Mucosa of descending colon (tissue), 3 donors: ENCODE measurements around the gene DES. TPM values are rescaled to one million over a fixed set of nuclear protein-coding genes. Genes with fewer than 3 reads are reported as not detected.
A peak's percentile ranks its signal among the peaks of the same experiment; 100 is the strongest.
"Not testable (repeated sequence)": the region's sequence is repeated elsewhere in the genome, so short reads cannot be mapped to it uniquely, and the experiment has no call there.

Source experiments
- ATAC-seq: fragments of 200-7000 bp; cut with Tn5 transposase; one replicate; pipeline ENCODE4 v1.9.1; 2020; ENCODE audit warnings: mild to moderate bottlenecking, moderate library complexity
- DNase-seq, 3 donors: peaks; one replicate each; pipeline ENCODE4 v3.0.0-alpha.2; 2020
- H3K36me3 ChIP-seq: fragments of 200-600 bp; one replicate; pipeline ENCODE4 v1.8.0; 2021; ENCODE audit warnings: low read depth, mild to moderate bottlenecking
- H3K4me1 ChIP-seq: fragments of 200-600 bp; one replicate; pipeline ENCODE4 v1.8.0; 2021; ENCODE audit warnings: low read depth, mild to moderate bottlenecking
- H3K4me3 ChIP-seq: fragments of 200-600 bp; one replicate; pipeline ENCODE4 v1.8.0; 2021; ENCODE audit warnings: mild to moderate bottlenecking
- H3K9me3 ChIP-seq: fragments of 200-600 bp; one replicate; pipeline ENCODE4 v1.8.0; 2021; ENCODE audit warnings: mild to moderate bottlenecking
- CTCF ChIP-seq: fragments of 200-600 bp; IDR thresholded peaks from one replicate; pipeline ENCODE4 v1.8.0; 2022; ENCODE audit warnings: antibody characterized with exemption, mild to moderate bottlenecking
- intact Hi-C, 2 donors: fragments of 100-400 bp; cut with DNase I in 1 of 2; cut with micrococcal nuclease in 1 of 2; formaldehyde crosslinking; loops; one replicate each; pipeline versions ENCODE4 v1.11.0 to v1.11.1; 2022; cut with DNase I, micrococcal nuclease
- total RNA-seq, 3 donors: library from RNA; stranded (reverse); fragmentation: NEBNext Ultra II Directional in 2 of 3; extraction: Animal tissue kit (Norgen Biotek cat#: 25700) in 2 of 3; gene quantifications; one replicate each; pipeline versions ENCODE4 v1.2.1 to v1.2.4, GENCODE V29; 2021 to 2023
- donor health status: DM: no; HTN: no; CAD: no; lungs with moderate emphysema.
- donor health status: DM: no; HTN: no; CAD: no.
- donor health status: DM: no; HTN: yes; CAD: no.

DES gene
- total RNA-seq, 3 donors from 2014 or later, result 65.4 to 4,715 (median 359) TPM

- H3K4me1 ChIP-seq, result no peaks in the 10 kb centered on the region
- no peak overlapping the region for H3K4me3 ChIP-seq
- no peaks in the 10 kb centered on the region for H3K36me3 ChIP-seq
- no peak for DNase-seq
- no peak for ATAC-seq
- intact Hi-C loops, result loop anchor here in 1 of 2 donors (10.0 kb wide), 1 partner anchor 129 kb away; no protein-coding TSS in a partner anchor
- TF ChIP-seq CTCF, result no peak
- H3K9me3 ChIP-seq, result no peaks in the 10 kb centered on the region
Measured at GRCh38 chr2:219405958-219406860, 12.0 kb upstream of the DES start.

GRCh38 chr2:219406861-219407230, 11.3 kb upstream of the DES start:
- intact Hi-C loops, result loop anchor here in 1 of 2 donors (10.0 kb wide), 1 partner anchor 128 kb away; no protein-coding TSS in a partner anchor
- H3K4me1 ChIP-seq, result no peaks in the 10 kb centered on the region
- TF ChIP-seq CTCF, result no peak
- no peaks in the 10 kb centered on the region for H3K36me3 ChIP-seq
- H3K9me3 ChIP-seq, result no peaks in the 10 kb centered on the region
- no peak for DNase-seq
- no peak overlapping the region for H3K4me3 ChIP-seq
- no peak for ATAC-seq

- not testable (repeated sequence) for ATAC-seq, DNase-seq, H3K36me3 ChIP-seq, H3K9me3 ChIP-seq, H3K4me1 ChIP-seq, H3K4me3 ChIP-seq
- intact Hi-C loops, result loop anchor here in 1 of 2 donors (10.0 kb wide), 1 partner anchor 127 kb away; no protein-coding TSS in a partner anchor
Measured at GRCh38 chr2:219407343-219407742, 10.8 kb upstream of the DES start.

GRCh38 chr2:219408204-219408603, 10.0 kb upstream of the DES start:
- intact Hi-C loops, result loop anchor here in 1 of 2 donors (10.0 kb wide), 1 partner anchor 127 kb away; no protein-coding TSS in a partner anchor
- ATAC-seq, result no peak
- Histone ChIP-seq H3K4me1 (no peaks in the 10 kb centered on the region), H3K36me3 (no peaks in the 10 kb centered on the region), H3K9me3 (no peaks in the 10 kb centered on the region), H3K4me3 (no peak overlapping the region)
- no peak for TF ChIP-seq CTCF
- DNase-seq, result no peak

- no peak for TF ChIP-seq CTCF
- intact Hi-C loops, result loop anchor here in 1 of 2 donors (10.0 kb wide), 1 partner anchor 126 kb away; no protein-coding TSS in a partner anchor
- no peaks in the 10 kb centered on the region for H3K36me3 ChIP-seq
- ATAC-seq, result peak; percentile 13
- H3K4me3 ChIP-seq, result no peak overlapping the region
- no peaks in the 10 kb centered on the region for H3K9me3 ChIP-seq
- no peak for DNase-seq
- no peaks in the 10 kb centered on the region for H3K4me1 ChIP-seq
Measured at GRCh38 chr2:219408631-219409030, 9.5 kb upstream of the DES start.

- no peaks in the 10 kb centered on the region for H3K4me1 ChIP-seq
- H3K36me3 ChIP-seq, result no peaks in the 10 kb centered on the region
- H3K4me3 ChIP-seq, result no peak overlapping the region
- TF ChIP-seq CTCF, result no peak
- DNase-seq, result no peak
- ATAC-seq, result no peak
- no peaks in the 10 kb centered on the region for H3K9me3 ChIP-seq
- intact Hi-C loops, result loop anchor here in 1 of 2 donors (10.0 kb wide), 1 partner anchor 125 kb away; no protein-coding TSS in a partner anchor
Measured at GRCh38 chr2:219409619-219410018, 8.6 kb upstream of the DES start.
